ENCODE measurements around the gene ESPN.

ESPN gene

GRCh38 chr1:6500544-6501278 is 76.1 kb downstream of the ESPN start:
- DNase-seq, result no peak

- DNase-seq, result no peak
These were observed 76.8 kb downstream of the ESPN start for GRCh38 chr1:6501279-6501813.

- no peak for DNase-seq
These were observed 77.7 kb downstream of the ESPN start for GRCh38 chr1:6502000-6502891.

DNA sequence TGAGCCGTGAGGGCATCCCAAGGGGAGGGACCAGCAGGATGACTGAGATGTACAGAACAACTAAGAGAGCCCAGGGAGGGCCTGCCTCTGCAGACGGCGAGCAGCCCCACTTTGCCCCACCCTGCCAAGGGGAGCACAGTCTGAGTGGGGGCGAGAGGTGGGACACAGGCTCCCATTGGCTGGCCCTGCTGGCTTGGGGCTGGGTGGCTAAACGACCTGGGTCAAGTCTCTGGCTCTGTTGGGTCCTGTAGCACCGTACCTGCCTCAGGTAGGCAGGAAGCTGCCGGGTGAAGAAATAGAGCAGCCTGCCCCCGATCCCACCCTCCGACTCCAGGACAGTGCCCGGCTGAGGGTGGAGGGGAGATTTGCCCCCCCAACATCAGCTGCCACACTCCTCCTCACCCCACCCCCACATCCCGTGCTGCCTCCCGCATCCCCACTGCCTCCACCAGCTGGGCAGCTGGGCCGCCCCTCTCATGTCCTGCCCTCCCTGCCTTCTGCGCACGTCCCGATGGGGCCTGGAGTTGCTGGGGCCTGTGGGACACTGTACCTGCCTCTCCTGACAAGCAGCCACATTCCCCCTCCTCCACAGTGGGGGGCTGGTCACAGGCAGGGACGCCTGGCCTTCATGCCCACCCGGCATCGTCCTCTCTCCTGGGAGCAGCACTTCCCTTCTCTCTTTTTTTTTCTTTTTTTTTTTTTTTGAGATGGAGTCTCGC is 79.5 kb downstream of the ESPN start:
- DNase-seq, result no peak

GRCh38 chr1:6504887-6505286 is 80.3 kb downstream of the ESPN start:
- no peak for DNase-seq

GRCh38 chr1:6505367-6506209 is 81.0 kb downstream of the ESPN start:
- no peak for DNase-seq

- DNase-seq, result no peak
These were observed 81.8 kb downstream of the ESPN start for GRCh38 chr1:6506210-6507036.

DNA sequence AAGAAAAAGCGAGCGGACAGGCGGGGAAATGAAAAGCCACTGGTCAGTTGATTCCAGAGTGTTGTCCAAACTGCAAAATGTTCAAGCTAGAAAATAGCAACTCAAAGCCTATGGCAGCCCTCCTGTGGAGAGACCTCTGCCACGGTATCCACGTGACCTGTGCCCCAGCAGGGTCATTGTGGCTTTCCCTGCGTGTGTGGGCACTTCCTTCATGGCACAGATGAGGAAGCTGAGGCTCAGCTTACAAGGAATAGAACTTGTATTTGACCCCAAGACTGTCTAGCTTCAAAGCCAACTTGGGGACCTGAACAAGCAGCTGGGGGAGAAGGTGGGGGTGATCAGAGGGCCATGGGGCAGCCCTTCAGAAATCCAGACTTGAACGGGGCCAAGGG is 82.5 kb downstream of the ESPN start:
- DNase-seq, result no peak

GRCh38 chr1:6507461-6507911 is 82.9 kb downstream of the ESPN start:
- DNase-seq, result no peak

GRCh38 chr1:6508154-6508815 is 83.7 kb downstream of the ESPN start:
- no peak for DNase-seq

- DNase-seq, result no peak
These were observed 84.2 kb downstream of the ESPN start for GRCh38 chr1:6508816-6509189.

DNA sequence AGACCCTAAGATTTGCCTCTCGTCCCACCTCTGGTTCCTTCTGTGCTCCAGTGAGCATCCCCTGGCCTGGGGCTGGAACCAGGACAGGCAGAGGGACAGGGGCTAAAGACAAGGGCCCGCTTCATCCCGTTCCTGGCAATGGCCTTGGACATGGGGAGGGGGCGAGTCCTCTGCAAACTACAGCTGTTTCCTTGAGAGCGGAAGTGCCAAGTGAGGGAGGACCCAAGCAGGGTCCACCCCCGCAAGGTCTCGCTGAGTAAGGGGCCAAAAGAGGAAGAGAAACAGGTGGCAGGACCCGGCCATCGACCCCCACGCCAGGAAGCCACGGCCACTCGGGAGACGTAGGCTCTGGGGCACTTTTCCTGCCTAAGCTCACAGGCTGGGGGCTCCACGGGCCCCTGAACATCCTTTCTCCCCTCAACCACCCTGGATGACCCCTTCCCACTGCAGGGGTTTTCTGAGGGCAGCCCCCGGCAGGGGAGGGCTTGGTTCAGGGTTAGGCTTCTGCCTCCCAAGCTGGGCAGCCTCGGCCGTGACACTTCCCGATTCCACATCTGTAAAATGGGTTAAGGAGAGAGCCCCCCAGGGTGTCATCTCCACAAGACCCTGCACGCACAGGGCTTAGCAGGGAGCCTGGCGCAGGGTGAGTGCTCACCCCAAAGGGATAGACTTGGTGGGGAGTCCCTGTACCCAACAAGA is 84.8 kb downstream of the ESPN start:
- DNase-seq, result no peak

GRCh38 chr1:6509919-6510291 is 85.3 kb downstream of the ESPN start:
- no peak for DNase-seq

DNA sequence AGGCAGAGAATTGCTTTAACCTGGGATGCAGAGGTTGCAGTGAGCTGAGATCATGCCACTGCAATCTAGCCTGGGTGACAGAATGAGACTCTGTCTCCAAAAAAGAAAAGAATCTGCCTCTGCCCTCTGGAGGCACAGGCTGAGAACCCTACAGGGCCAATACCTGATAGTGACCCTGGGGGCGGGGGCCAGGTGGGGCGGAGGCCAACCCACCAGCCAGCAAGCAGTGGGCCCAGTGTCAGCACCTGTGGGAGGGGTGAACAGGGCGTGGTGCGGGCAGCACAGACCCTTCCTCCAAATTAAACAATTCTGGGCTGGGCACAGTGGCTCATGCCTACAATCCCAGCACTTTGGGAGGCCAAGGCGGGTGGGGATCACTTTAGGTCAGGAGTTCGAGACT is 85.9 kb downstream of the ESPN start:
- DNase-seq, result no peak

Data from NCI-H748 treated with DMSO at 0.1 percent for 48 hours (cell line).